PC-3 (cell line): ENCODE data around the gene SLC12A6. TPM values are rescaled to one million over a fixed set of nuclear protein-coding genes. Genes with fewer than 3 reads are reported as not detected.
"Not testable (repeated sequence)": the region's sequence is repeated elsewhere in the genome, so short reads cannot be mapped to it uniquely, and the experiment has no call there.

ENCODE experiments used
- ATAC-seq: fragments of 200-7000 bp; cut with Tn5 transposase; 2 replicates; pipeline ENCODE4 v1.9.1; 2020; ENCODE audit warnings: mild to moderate bottlenecking, moderate library complexity
- BruUV-seq: library from RNA; stranded (reverse); fragments of 400-500 nt; replicated peaks from 2 replicates; lab custom pipeline; 2021; lab: Mats Ljungman, UMichigan
- CTCF ChIA-PET: fragments of 300-600 bp; sonication (Branson Sonifier 250); formaldehyde crosslinking; loops from one replicate; lab custom pipeline; 2022; ENCODE audit warnings: antibody characterized with exemption; lab: Charles Lee
- POLR2A ChIA-PET: fragments of 300-600 bp; sonication (Branson Sonifier 250); formaldehyde crosslinking; loops from one replicate; lab custom pipeline; 2022; ENCODE audit warnings: antibody characterized with exemption; ENCODE audit not compliant: unreplicated experiment; lab: Charles Lee
- DNase-seq: peaks from one replicate; pipeline ENCODE4 v3.0.0-alpha.2; 2015
- H2AFZ ChIP-seq: fragments of 300-600 bp; sonication (generic); 2 replicates; pipeline ENCODE4 v1.6.0; 2016; ENCODE audit warnings: antibody characterized with exemption, low read length
- H3F3A ChIP-seq: fragments of 300-600 bp; sonication (generic); one replicate; pipeline ENCODE4 v1.6.0; 2017; ENCODE audit warnings: antibody characterized with exemption, low read length, control low read depth, mild to moderate bottlenecking; ENCODE audit not compliant: unreplicated experiment
- H3K27ac ChIP-seq: fragments of 300-600 bp; sonication (generic); 2 replicates; pipeline ENCODE4 v1.5.1; 2016; ENCODE audit warnings: mild to moderate bottlenecking, low read length
- H3K27me3 ChIP-seq: fragments of 300-600 bp; sonication (generic); 2 replicates; pipeline ENCODE4 v1.6.1; 2016; ENCODE audit warnings: low read length, mixed read lengths
- H3K36me3 ChIP-seq: fragments of 300-600 bp; sonication (generic); 2 replicates; pipeline ENCODE4 v1.6.1; 2016; ENCODE audit warnings: low read depth, mixed run types, low read length, mixed read lengths
- H3K4me1 ChIP-seq: fragments of 300-600 bp; sonication (generic); 2 replicates; pipeline ENCODE4 v1.5.1; 2016; ENCODE audit warnings: low read length; ENCODE audit not compliant: insufficient read depth
- H3K4me2 ChIP-seq: fragments of 300-600 bp; sonication (generic); 2 replicates; pipeline ENCODE4 v1.6.0; 2016; ENCODE audit warnings: low read length
- H3K4me3 ChIP-seq: fragments of 300-600 bp; sonication (generic); 2 replicates; pipeline ENCODE4 v1.5.1; 2016; ENCODE audit warnings: mild to moderate bottlenecking, low read length, mixed read lengths
- H3K79me2 ChIP-seq: fragments of 300-600 bp; sonication (generic); 2 replicates; pipeline ENCODE4 v1.6.1; 2017; ENCODE audit warnings: low read length, mixed read lengths
- H3K9ac ChIP-seq: fragments of 300-600 bp; sonication (generic); 2 replicates; pipeline ENCODE4 v1.6.0; 2016; ENCODE audit warnings: mild to moderate bottlenecking, low read length
- H3K9me2 ChIP-seq: fragments of 300-600 bp; sonication (generic); replicated peaks from 2 replicates; pipeline ENCODE4 v1.6.1; 2016; ENCODE audit warnings: mixed run types, low read length, mixed read lengths
- H3K9me3 ChIP-seq: fragments of 300-600 bp; sonication (generic); 2 replicates; pipeline ENCODE4 v1.6.1; 2016; ENCODE audit warnings: low read length, mixed read lengths
- H4K20me1 ChIP-seq: fragments of 300-600 bp; sonication (generic); 2 replicates; pipeline ENCODE4 v1.6.1; 2016; ENCODE audit warnings: low read length, mixed read lengths
- EZH2 ChIP-seq: fragments of 300-600 bp; sonication (generic); IDR thresholded peaks from one replicate; pipeline ENCODE4 v1.6.1; 2017; ENCODE audit warnings: antibody characterized with exemption, mild to moderate bottlenecking, low read length; ENCODE audit not compliant: unreplicated experiment
- EZH2phosphoT487 ChIP-seq: fragments of 300-600 bp; sonication (generic); IDR thresholded peaks from 2 replicates; pipeline ENCODE4 v1.6.1; 2018; ENCODE audit warnings: mild to moderate bottlenecking, antibody characterized with exemption, low read length, borderline replicate concordance
- intact Hi-C: fragments of 100-400 bp; cut with micrococcal nuclease; formaldehyde crosslinking; loops from 2 replicates; pipeline ENCODE4 v1.9.0; 2023
- total RNA-seq: library from RNA; depleted of rRNA; stranded (reverse); fragments of >200 nt; gene quantifications from 2 replicates; pipeline ENCODE4 v1.2.3, GENCODE V29; 2014
- TF ChIP-seq, protein P1 (sequence below): fragments of 300-600 bp; sonication (generic); conservative IDR thresholded peaks from 2 replicates; pipeline ENCODE4 v1.5.1; 2017; ENCODE audit warnings: antibody characterized with exemption, low read depth, mild to moderate bottlenecking, low read length

Gene SLC12A6
- total RNA-seq, 1 experiment from 2014 or later = 22.9 TPM

DNA sequence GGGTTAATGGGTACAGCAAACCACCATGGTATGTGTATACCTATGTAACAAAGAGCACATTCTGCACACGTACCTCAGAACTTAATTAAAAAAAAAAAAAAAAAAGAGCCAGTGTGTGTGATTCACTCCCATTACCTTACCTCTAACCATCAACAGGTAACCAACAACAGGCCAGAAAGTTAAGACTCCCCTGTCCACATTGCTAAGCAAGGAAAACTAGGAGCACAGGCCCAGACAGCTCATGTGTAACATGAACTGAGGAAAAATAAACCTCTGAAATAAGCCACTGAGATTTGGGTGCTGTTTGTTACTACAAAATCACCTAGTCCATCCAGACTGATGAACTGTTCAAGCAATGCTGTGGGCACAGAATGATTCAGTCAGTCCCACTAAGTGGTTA lies 133.6 kb downstream of the SLC12A6 start:
- intact Hi-C loops = no loop called here
- Histone ChIP-seq H3K9me3 (no peaks in the 10 kb centered on the region), H3K4me1 (peaks cover 25% of the 10 kb centered on the region), H3K27ac (no peak overlapping the region), H3F3A (no peaks in the 10 kb centered on the region), H3K27me3 (no peaks in the 10 kb centered on the region), H3K79me2 (peaks cover 100% of the 10 kb centered on the region), H3K36me3 (peaks cover 36% of the 10 kb centered on the region), H3K4me2 (no peak overlapping the region), H3K4me3 (no peak overlapping the region), H2AFZ (no peak overlapping the region), H3K9ac (no peak overlapping the region), H4K20me1 (peaks cover 31% of the 10 kb centered on the region), H3K9me2 (no peaks in the 10 kb centered on the region)
- no peak for ATAC-seq
- ChIA-PET POLR2A (no interaction called here), CTCF (no interaction called here)
- no peak for DNase-seq
- no TSS peak for BruUV-seq
- TF ChIP-seq EZH2 (no peak), EZH2phosphoT487 (no peak)
- TF ChIP-seq, protein P1, sequence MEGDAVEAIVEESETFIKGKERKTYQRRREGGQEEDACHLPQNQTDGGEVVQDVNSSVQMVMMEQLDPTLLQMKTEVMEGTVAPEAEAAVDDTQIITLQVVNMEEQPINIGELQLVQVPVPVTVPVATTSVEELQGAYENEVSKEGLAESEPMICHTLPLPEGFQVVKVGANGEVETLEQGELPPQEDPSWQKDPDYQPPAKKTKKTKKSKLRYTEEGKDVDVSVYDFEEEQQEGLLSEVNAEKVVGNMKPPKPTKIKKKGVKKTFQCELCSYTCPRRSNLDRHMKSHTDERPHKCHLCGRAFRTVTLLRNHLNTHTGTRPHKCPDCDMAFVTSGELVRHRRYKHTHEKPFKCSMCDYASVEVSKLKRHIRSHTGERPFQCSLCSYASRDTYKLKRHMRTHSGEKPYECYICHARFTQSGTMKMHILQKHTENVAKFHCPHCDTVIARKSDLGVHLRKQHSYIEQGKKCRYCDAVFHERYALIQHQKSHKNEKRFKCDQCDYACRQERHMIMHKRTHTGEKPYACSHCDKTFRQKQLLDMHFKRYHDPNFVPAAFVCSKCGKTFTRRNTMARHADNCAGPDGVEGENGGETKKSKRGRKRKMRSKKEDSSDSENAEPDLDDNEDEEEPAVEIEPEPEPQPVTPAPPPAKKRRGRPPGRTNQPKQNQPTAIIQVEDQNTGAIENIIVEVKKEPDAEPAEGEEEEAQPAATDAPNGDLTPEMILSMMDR = no peak

DNA sequence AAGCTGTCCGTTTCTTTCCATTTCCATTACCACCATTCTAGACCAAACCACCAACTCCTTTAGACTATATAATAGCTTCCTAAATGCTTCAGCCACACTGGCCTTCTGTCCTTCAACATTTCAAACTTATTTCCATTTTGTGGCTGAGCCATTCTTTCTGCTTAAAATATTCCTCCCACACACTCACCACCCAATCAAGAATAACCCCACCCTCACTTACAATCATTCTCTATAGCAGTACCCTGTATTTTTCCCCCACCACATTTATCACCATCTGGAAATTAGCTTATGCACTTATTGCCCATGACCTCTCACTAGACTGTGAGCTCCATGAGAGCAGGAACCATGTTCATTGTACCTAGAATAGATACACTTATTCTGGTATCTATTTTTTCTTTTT lies 134.3 kb downstream of the SLC12A6 start:
- peaks cover 40% of the 10 kb centered on the region for H3K36me3 ChIP-seq
- H3K9me3 ChIP-seq = no peaks in the 10 kb centered on the region
- no peak for DNase-seq
- no peak for ATAC-seq
- no peaks in the 10 kb centered on the region for H3K27me3 ChIP-seq
- no peak overlapping the region for H3K4me3 ChIP-seq
- H3F3A ChIP-seq = no peaks in the 10 kb centered on the region
- CTCF ChIA-PET = no interaction called here
- no TSS peak for BruUV-seq
- peaks cover 28% of the 10 kb centered on the region for H4K20me1 ChIP-seq
- H3K4me1 ChIP-seq = peaks cover 24% of the 10 kb centered on the region
- no peak overlapping the region for H2AFZ ChIP-seq
- POLR2A ChIA-PET = no interaction called here
- intact Hi-C loops = no loop called here
- H3K79me2 ChIP-seq = peaks cover 100% of the 10 kb centered on the region
- H3K27ac ChIP-seq = no peak overlapping the region
- H3K9me2 ChIP-seq = no peaks in the 10 kb centered on the region
- TF ChIP-seq EZH2phosphoT487 (no peak), EZH2 (no peak)
- TF ChIP-seq, protein P1 = no peak
- no peak overlapping the region for H3K4me2 ChIP-seq
- H3K9ac ChIP-seq = no peak overlapping the region

DNA sequence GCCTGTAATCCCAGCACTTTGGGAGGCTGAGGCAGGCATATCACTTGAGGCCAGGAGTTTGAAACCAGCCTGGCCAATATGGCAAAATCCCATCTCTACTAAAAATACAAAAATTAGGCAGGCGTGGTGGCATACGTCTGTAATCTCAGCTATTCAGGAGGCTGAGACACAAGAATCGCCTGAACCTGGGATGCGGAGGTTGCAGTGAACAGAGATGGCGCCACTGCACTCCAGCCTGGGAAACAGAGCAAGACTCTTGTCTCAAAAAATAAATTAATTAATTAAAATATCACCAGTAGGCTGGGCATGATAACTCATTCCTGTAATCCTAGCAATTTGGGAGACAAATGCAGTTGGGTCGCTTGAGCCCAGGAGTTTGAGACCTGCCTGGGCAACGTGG lies 144.3 kb downstream of the SLC12A6 start:
- H4K20me1 ChIP-seq = peaks cover 13% of the 10 kb centered on the region; the same call in 1 of the 2 replicates
- peaks cover 96% of the 10 kb centered on the region for H3K79me2 ChIP-seq
- H3F3A ChIP-seq, H3K4me3 ChIP-seq, H3K4me2 ChIP-seq, H3K9me2 ChIP-seq, DNase-seq, H3K27me3 ChIP-seq, H3K27ac ChIP-seq, H2AFZ ChIP-seq, intact Hi-C loops, POLR2A ChIA-PET, H3K9ac ChIP-seq, ATAC-seq, H3K9me3 ChIP-seq, BruUV-seq, H3K4me1 ChIP-seq: not testable (repeated sequence)
- CTCF ChIA-PET = interaction anchor here (0.6 kb wide), 2 partner anchors 65 to 72 kb away, joined by 3 to 5 read pairs; no protein-coding TSS in a partner anchor
- peaks cover 11% of the 10 kb centered on the region for H3K36me3 ChIP-seq
